ENCODE measurements around the gene TNKS1BP1.

DNA sequence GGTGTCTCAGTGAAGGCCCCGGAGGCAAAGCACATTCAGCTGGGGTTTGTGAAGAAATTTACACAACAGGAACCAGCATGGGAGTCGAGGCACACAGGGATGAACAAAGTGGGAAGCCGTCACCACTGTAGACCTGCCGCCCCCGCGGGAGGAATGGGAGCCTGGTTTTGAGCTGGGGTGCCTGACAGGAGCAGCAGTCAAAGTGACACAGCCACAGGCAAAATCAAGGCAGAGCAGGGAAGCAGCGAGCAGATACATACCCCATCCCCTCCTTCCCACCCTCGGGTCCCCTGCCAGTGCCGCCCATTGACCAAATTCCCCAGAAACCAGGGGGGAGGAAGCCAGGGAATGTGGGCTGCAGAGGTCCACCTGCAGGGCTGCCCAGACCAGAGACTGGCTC is 34.2 kb upstream of the TNKS1BP1 start:
- TF ChIP-seq EZH2 (IDR thresholded peaks at IDR 0.05; ENCODE audit: borderline replicate concordance) (no peak), CTCF (IDR thresholded peaks at IDR 0.05; ENCODE audit: poor library complexity) (no peak)
